Glomerular endothelial cell (primary cell): ENCODE data around the gene MSH6. TPM values are rescaled to one million over a fixed set of nuclear protein-coding genes. Genes with fewer than 3 reads are reported as not detected.

Experiments
- DNase-seq: peaks from one replicate; pipeline ENCODE4 v3.0.0-alpha.2; 2011; ENCODE audit warnings: low read depth, low spot score; ENCODE audit errors: extremely low read depth
- total RNA-seq: library from RNA; depleted of rRNA; stranded (reverse); fragments of >200 nt; gene quantifications from 2 replicates; pipeline ENCODE4 v1.2.3, GENCODE V29; 2015

MSH6 gene
- total RNA-seq, 1 donor from 2014 or later = 33.4 TPM

DNA sequence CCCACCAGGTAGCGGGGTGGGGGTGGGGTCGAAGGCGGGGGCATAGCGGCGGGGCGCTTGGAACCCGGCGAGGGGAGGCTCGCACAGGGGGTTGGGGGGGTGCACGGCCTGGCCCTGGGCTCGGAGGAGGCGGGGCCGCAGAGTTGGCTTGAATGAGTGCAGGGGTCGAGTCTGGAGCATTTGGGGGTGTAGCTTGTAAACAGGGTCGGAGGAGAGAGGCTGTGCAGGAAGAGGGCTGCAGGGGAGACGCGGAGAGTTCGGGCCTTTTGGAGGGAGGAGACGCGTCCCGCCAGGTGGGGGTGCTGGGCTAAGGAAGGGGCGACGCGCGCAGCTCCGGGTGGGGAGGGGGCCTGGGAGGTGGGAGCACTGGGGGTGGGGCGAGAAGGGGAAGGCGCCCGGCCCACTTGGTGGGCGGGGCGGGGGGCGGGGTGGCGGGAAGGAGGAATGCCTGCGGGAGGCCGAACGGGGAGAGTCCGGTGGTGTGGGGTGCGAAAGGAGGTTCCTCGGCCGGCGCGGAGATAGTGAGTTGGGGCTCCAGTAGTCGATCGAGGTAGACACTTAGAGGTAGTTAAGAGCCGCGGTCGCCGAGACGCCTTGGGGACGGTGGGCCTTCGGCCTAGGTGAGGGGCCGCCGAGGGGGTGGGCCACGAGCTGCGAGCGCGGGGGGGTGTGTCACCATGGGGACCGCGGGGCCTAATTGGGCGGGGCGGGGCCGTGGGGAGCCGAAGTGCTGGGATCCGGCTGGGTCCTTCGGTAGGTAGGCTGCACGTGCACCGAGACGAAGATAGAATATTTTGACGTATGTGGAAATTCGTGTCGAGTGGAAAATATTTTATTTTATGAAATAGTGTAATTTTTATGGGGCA is 774 bp downstream of the MSH6 start:
- no peak for DNase-seq

GRCh38 chr2:47784352-47784851 is 1.5 kb downstream of the MSH6 start:
- no peak for DNase-seq

- no peak for DNase-seq
Measured at GRCh38 chr2:47785986-47786385, 3.0 kb downstream of the MSH6 start.

DNA sequence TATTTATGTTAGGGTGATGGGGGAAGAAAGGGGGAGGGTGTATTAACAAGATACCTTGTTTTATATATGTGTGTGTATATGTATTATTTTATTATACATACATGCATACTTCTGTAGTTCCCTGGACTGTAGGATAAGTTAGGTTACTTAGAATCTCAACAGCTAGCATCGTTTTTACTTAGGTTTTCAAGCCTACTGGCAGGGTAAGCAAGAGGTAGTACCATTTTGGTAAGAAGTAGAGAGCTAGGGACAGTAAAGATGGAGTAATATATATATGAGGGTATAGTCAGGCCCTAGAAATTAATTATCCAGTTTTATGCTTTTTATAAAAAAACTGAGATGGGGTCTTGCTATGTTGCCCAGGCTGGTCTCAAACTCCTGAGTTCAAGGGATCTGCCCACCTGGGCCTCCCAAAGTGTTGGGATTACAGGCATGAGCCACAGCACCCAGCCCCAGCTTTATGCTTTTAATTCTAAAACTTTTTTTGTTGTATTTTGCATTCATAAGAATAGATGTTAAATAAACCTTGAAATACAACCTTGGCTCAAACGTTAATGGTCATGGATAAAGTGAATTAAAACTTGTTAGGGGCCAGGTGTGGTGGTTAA is 13.2 kb downstream of the MSH6 start:
- DNase-seq = no peak

DNA sequence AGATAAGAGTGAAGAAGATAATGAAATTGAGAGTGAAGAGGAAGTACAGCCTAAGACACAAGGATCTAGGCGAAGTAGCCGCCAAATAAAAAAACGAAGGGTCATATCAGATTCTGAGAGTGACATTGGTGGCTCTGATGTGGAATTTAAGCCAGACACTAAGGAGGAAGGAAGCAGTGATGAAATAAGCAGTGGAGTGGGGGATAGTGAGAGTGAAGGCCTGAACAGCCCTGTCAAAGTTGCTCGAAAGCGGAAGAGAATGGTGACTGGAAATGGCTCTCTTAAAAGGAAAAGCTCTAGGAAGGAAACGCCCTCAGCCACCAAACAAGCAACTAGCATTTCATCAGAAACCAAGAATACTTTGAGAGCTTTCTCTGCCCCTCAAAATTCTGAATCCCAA is 15.7 kb downstream of the MSH6 start:
- no peak for DNase-seq

GRCh38 chr2:47799031-47799609 is 16.2 kb downstream of the MSH6 start:
- DNase-seq = no peak

- no peak for DNase-seq
Measured at GRCh38 chr2:47801118-47801517, 18.2 kb downstream of the MSH6 start.

GRCh38 chr2:47803363-47803762 is 20.4 kb downstream of the MSH6 start:
- no peak for DNase-seq

GRCh38 chr2:47803770-47804169 is 20.8 kb downstream of the MSH6 start:
- no peak for DNase-seq

DNA sequence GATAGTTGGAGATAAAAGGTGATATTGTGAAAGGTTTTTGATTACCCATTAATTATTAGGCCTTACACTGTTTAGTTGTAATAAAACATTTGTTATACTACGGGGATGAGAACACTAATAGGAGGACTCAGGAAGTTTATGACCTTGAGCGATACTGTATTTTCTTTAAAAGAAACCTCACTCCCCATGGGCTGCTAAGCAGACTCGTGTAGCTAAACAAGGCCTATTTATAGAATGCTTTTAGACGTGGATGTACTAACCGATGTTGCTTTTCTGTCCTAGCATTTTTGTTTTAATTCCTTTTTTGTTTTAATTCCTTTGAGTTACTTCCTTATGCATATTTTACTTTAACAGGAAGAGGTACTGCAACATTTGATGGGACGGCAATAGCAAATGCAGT is 22.9 kb downstream of the MSH6 start:
- DNase-seq = no peak

DNA sequence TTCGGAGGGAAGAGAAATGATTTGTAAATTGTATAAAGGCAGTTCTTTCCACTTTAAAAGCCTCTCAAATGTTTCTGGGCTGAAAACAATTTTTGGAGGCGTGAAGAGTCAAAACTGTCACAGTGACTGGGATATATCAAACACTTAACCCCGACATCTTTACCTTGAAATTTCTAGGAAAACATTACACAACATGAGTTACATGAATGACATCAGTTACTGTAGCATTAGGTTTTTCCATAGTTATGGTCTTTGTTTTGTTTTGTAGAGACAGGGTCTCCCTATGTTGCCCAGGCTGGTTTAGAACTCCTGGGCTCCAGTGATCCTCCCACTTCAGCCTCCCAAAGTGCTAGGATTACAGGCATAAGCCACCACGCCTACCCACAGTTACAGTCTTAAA is 25.7 kb downstream of the MSH6 start:
- no peak for DNase-seq

- DNase-seq = no peak
Measured at GRCh38 chr2:47809903-47810302, 27.0 kb downstream of the MSH6 start.

- DNase-seq = no peak
Measured at GRCh38 chr2:47810850-47811249, 27.9 kb downstream of the MSH6 start.

- no peak for DNase-seq
Measured at GRCh38 chr2:47811668-47812067, 28.7 kb downstream of the MSH6 start.

GRCh38 chr2:47815764-47816163 is 32.8 kb downstream of the MSH6 start:
- no peak for DNase-seq

DNA sequence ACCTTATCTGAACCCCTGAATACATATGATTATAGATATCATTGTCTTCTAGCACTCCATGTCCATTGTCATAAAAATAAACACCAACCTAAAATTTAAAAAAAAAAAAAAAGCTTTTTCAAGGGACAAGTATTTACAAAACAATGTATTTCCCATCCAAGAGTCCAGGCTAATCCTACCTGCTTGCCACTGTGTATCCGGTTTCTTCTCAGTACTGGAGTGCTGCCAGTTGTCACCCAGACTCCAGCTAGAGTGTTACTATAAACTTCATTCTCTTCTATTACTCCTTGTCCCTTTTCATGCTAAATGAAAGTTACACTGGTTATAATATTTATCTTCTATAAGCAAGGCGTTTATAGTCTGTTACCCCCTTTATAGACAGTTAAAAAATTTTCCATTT is 35.8 kb downstream of the MSH6 start:
- no peak for DNase-seq

- no peak for DNase-seq
Measured at GRCh38 chr2:47819834-47820233, 36.9 kb downstream of the MSH6 start.

- DNase-seq = no peak
Measured at GRCh38 chr2:47822518-47822917, 39.6 kb downstream of the MSH6 start.

DNA sequence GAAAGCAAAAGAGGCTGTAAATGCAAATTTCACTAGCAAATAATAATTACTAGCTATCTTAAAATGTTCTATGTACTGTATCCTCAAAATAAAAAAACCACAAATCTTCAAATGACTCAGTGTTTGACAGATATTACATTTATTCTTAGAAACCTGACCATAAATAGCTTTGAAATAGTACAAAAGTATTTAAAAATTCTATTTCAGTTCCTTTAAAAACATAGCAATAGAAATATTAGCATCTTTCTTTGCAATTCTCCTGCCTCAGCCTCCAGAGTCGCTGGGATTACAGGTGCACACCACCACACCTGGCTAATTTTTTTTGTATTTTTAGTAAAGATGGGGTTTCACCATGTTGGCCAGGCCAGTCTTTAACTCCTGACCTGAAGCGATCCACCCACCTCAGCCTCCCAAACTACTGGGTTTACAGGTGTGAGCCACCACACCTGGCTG is 50.6 kb downstream of the MSH6 start:
- no peak for DNase-seq

- no peak for DNase-seq
Measured at GRCh38 chr2:47838249-47838648, 55.3 kb downstream of the MSH6 start.

DNA sequence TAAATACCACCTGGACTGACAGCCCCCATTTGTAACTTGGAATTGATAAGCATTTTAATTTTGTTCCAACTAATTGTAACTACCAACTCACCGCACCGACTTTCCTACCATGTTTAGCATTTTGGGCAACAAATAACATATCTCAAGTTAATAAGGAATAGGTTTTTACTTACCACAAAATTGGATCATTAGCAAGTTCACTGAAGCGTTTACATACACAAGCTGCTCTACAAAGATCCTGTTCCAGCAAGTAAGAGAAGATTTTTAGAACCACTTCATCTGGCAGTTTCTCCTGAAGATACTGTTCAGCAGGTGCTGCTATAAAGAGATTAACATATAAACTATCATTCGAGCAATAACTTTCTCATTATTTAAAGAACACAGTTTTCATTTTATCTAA is 55.7 kb downstream of the MSH6 start:
- no peak for DNase-seq

DNA sequence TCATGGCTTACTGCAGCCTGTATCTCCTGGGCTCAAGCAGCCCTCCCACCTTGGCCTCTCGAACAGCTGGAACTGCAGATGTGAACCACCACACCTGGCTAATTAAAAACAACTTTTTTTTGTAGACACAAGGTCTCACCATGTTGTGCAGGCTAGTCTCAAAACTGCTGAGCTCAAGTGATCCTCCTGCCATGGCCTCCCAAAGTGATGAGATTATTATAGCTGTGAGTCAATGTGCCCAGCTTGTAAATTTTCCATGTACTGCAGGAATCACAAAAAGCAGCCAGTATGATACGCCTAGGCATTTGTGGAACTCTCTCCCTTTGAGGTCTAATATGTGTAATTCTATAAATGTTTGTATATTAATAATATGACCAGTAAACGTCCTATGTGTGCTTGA is 59.9 kb downstream of the MSH6 start:
- DNase-seq = no peak
